ENCODE results near the gene PADI3. TPM values are rescaled to one million over a fixed set of nuclear protein-coding genes. Genes with fewer than 3 reads are reported as not detected.

Gene PADI3
- total and polyA plus RNA-seq, 2 of the 8 experiments (the other 6 are each of a cell fraction or from before 2014, with no cell fraction given): 0.37 to 0.94 TPM

DNA sequence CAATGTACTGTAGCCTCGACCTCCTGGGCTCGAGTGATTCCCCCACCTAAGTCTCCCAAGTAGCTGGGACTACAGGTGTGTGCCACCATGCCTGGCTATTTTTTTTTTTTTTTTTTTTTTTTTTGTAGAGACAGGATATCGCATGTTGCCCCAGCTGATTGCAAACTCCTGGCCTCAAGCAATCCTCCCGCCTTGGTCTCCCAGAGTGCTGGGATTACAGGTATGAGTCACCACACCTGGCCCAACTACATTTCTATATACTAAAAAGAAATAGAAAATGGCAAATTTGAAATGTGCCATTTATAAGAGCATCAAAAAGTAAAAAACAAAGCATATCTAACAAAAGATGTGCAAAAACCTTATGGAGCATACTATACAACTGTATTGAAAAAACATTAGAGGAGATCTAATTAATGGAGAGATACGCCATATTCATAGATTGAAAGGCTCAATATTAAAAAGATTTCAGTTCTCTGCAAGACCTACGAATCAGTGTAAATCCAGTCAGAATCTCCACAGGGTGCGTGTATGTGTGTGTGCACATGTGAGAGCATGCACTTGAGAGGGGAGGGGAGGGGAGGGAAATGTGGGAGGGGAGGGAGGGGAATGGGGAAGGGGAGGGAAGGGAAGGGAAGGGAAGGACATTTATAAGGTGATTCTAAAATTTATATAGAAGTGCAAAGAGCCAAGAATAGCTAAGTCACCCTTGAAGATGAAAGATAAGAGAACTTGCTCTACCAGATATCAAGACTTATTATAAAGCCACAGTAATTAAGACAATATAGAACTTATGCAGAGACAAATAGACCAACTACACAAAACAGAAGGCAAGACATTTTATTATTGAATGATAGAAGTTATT lies 43.6 kb downstream of the PADI3 start:
- FAIRE-seq (no peak), DNase-seq (ENCODE audit: low read depth in 1 of 2, low spot score in 2 of 2) (no peak)
- Histone ChIP-seq H4K8ac (ENCODE audit: extremely low read depth, insufficient read depth, low read length) (no peak overlapping the region), H2BK5ac (ENCODE audit: low read depth, low read length) (no peak overlapping the region), H3K4me1 (replicated peaks in 1 of 4; ENCODE audit: control insufficient read depth in 3 of 4, insufficient read depth in 4 of 4, low read length in 3 of 4) (no peaks in the 10 kb centered on the region), H2BK20ac (ENCODE audit: low read length) (no peak overlapping the region), H4K20me1 (replicated peaks in 1 of 2; ENCODE audit: control insufficient read depth in 1 of 2, insufficient read depth in 2 of 2, low read length in 2 of 2) (no peaks in the 10 kb centered on the region), H3K23me2 (ENCODE audit: low read depth, low read length) (no peaks in the 10 kb centered on the region), H3K79me1 (ENCODE audit: low read depth, low read length) (no peaks in the 10 kb centered on the region), H3K4me2 (ENCODE audit: insufficient read depth in 1 of 2, low read depth in 2 of 2, low read length in 2 of 2) (no peak overlapping the region), H3K9ac (replicated peaks in 1 of 4; ENCODE audit: extremely low read depth in 1 of 4, low read depth in 3 of 4, low read length in 3 of 4) (no peak overlapping the region), H2AK5ac (ENCODE audit: low read depth, low read length) (no peak overlapping the region), H2BK15ac (ENCODE audit: low read length) (no peak overlapping the region), H2BK120ac (replicated peaks; ENCODE audit: low read depth, low read length) (no peak overlapping the region), H3K27ac (ENCODE audit: low read depth, low read length) (no peak overlapping the region), H2AFZ (ENCODE audit: low read length) (no peak overlapping the region), H3K56ac (replicated peaks; ENCODE audit: insufficient read length, low read depth, low read length) (no peak overlapping the region), H3K14ac (ENCODE audit: insufficient read length) (no peak overlapping the region), H3K4ac (replicated peaks; ENCODE audit: insufficient read length, low read depth, low read length) (no peak overlapping the region), H3K79me2 (ENCODE audit: control insufficient read depth in 1 of 2, insufficient read depth in 2 of 2, low read length in 2 of 2) (no peaks in the 10 kb centered on the region), H3K4me3 (ENCODE audit: extremely low read depth in 1 of 4, insufficient read depth in 2 of 4, low read depth in 3 of 4, low read length in 4 of 4) (no peak overlapping the region), H3K27me3 (replicated peaks in 1 of 4; ENCODE audit: control insufficient read depth in 3 of 4, extremely low read depth in 1 of 4, insufficient read depth in 3 of 4, low read length in 3 of 4) (no peaks in the 10 kb centered on the region), H3K23ac (ENCODE audit: insufficient read length) (no peak overlapping the region), H3K36me3 (ENCODE audit: control insufficient read depth in 2 of 4, insufficient read depth in 4 of 4, low read length in 3 of 4) (no peaks in the 10 kb centered on the region), H2BK12ac (ENCODE audit: low read depth, low read length) (no peak overlapping the region), H3K9me3 (ENCODE audit: insufficient read depth in 2 of 2, low read depth in 1 of 2, low read length in 1 of 2) (no peaks in the 10 kb centered on the region), H3K18ac (ENCODE audit: extremely low read depth, low read length) (no peak overlapping the region), H4K91ac (replicated peaks; ENCODE audit: insufficient read length, low read length) (no peak overlapping the region), H4K5ac (ENCODE audit: insufficient read length, low read depth, low read length) (no peak overlapping the region)
- WGBS, 2 experiments (ENCODE audit: extremely low coverage in 1 of 2, insufficient coverage in 1 of 2, insufficient read length in 1 of 2, insufficient replicate concordance in 2 of 2, low coverage in 1 of 2, low lambda C conversion rate in 2 of 2, missing lambda C conversion rate in 1 of 2): 87% methylated on average over 6 of the region's 7 CpGs; no CpG with 5 or more reads in 1 of the 2 experiments
- no peak for TF ChIP-seq HDAC2 (IDR thresholded peaks at IDR 0.05; ENCODE audit: borderline replicate concordance in 1 of 2, low read depth in 2 of 2, low read length in 2 of 2)
- TF ChIP-seq JUND (IDR thresholded peaks at IDR 0.05; ENCODE audit: low read length): 0 out of 2 replicates have a peak, but pooled peaks have one; percentile 25
- POLR2A ChIA-PET (ENCODE audit: partially characterized antibody): no interaction called here
- CTCF ChIA-PET (ENCODE audit: partially characterized antibody): interaction anchor here (1.3 kb wide), 1 partner anchor 56 kb away, joined by 5 read pairs; no protein-coding TSS in a partner anchor

Measured in H1 (cell line).